Fibroblast of lung (primary cell): Measurements from ENCODE around the gene VRK1. TPM values are rescaled to one million over a fixed set of nuclear protein-coding genes. Genes with fewer than 3 reads are reported as not detected.

ENCODE experiments used
- DNase-seq, 2 donors: peaks; one replicate each; pipeline versions ENCODE4 v3.0.0 to v3.0.0-alpha.2; 2010; ENCODE audit warnings: low read depth in 2 of 2
- H2AFZ ChIP-seq: 2 replicates; pipeline ENCODE4 v1.5.1; 2012; ENCODE audit warnings: low read length, control low read depth, inconsistent platforms
- H3K27ac ChIP-seq: 2 replicates; pipeline ENCODE4 v1.5.1; 2011; ENCODE audit warnings: low read length, control low read depth; ENCODE audit not compliant: insufficient read depth
- H3K27me3 ChIP-seq: 2 replicates; pipeline ENCODE4 v1.5.1; 2011; ENCODE audit warnings: mild to moderate bottlenecking, low read length; ENCODE audit not compliant: control insufficient read depth, insufficient read depth
- H3K36me3 ChIP-seq: 2 replicates; pipeline ENCODE4 v1.5.1; 2011; ENCODE audit warnings: low read length; ENCODE audit not compliant: control insufficient read depth, insufficient read depth
- H3K4me1 ChIP-seq: 2 replicates; pipeline ENCODE4 v1.5.1; 2011; ENCODE audit warnings: low read length; ENCODE audit not compliant: control insufficient read depth, insufficient read depth; ENCODE audit errors: extremely low read depth
- H3K4me2 ChIP-seq: 2 replicates; pipeline ENCODE4 v1.5.1; 2011; ENCODE audit warnings: low read length, control low read depth; ENCODE audit not compliant: insufficient read depth; ENCODE audit errors: extremely low read depth
- H3K4me3 ChIP-seq, 4 experiments: fragments of 200-600 bp in 1 of 4; sonication (generic) in 1 of 4; replicated peaks in 1 of 4; 2 replicates each; pipeline ENCODE4 v1.5.1; 2011 to 2016; ENCODE audit warnings: low read length in 4 of 4, low read depth in 3 of 4, mild to moderate bottlenecking in 3 of 4, control low read depth in 2 of 4, inconsistent platforms in 1 of 4, mixed read lengths in 1 of 4; ENCODE audit not compliant: insufficient read depth in 1 of 4; ENCODE audit errors: control extremely low read depth in 1 of 4
- H3K79me2 ChIP-seq: 2 replicates; pipeline ENCODE4 v1.5.1; 2012; ENCODE audit warnings: mild to moderate bottlenecking, low read length, inconsistent platforms; ENCODE audit not compliant: control insufficient read depth, insufficient read depth
- H3K9ac ChIP-seq: 2 replicates; pipeline ENCODE4 v1.5.1; 2011; ENCODE audit warnings: mild to moderate bottlenecking, low read length, control low read depth; ENCODE audit not compliant: insufficient read depth
- H3K9me3 ChIP-seq: 2 replicates; pipeline ENCODE4 v1.5.1; 2012; ENCODE audit warnings: low read depth, low read length; ENCODE audit not compliant: control insufficient read depth, insufficient read depth
- H4K20me1 ChIP-seq: 2 replicates; pipeline ENCODE4 v1.5.1; 2011; ENCODE audit warnings: low read length; ENCODE audit not compliant: control insufficient read depth, insufficient read depth; ENCODE audit errors: extremely low read depth
- CTCF ChIP-seq, 2 donors: IDR thresholded peaks in 1 of 2; conservative IDR thresholded peaks in 1 of 2; 1 replicate in 1 of 2; 2 replicates in 1 of 2; pipeline ENCODE4 v1.5.1; 2011 to 2012; ENCODE audit warnings: low read length in 2 of 2, control low read depth in 1 of 2, inconsistent platforms in 1 of 2, low read depth in 1 of 2, mild to moderate bottlenecking in 1 of 2
- EZH2 ChIP-seq: IDR thresholded peaks from 2 replicates; pipeline ENCODE4 v1.5.1; 2012; ENCODE audit warnings: low read length, control low read depth, mild to moderate bottlenecking; ENCODE audit errors: missing control alignments
- polyA plus RNA-seq, 2 donors: library from polyadenylated mRNA; depleted of rRNA in 1 of 2; stranded (reverse) in 1 of 2; unstranded in 1 of 2; fragments of >200 nt; gene quantifications; 2 replicates each; pipeline ENCODE4 v1.2.1, GENCODE V29; 2011 to 2012; ENCODE audit warnings: missing spikeins in 1 of 2
- total RNA-seq: library from RNA; depleted of rRNA; stranded (reverse); fragments of >200 nt; gene quantifications from 2 replicates; pipeline ENCODE4 v1.2.1, GENCODE V29; 2014

The VRK1 gene
- total and polyA plus RNA-seq, 2 donors (not counting 1 experiment from before 2014, with no cell fraction given): 11.5 to 24.9 TPM

- H3K79me2 ChIP-seq: peaks cover 56% of the 10 kb centered on the region
- no peaks in the 10 kb centered on the region for H4K20me1 ChIP-seq
- H3K27ac ChIP-seq: no peak overlapping the region
- DNase-seq: no peak
- H3K9me3 ChIP-seq: no peaks in the 10 kb centered on the region
- peak overlapping the region in 1 of 4 experiments; percentile 5 for H3K4me3 ChIP-seq
- no peak overlapping the region for H3K9ac ChIP-seq
- no peak overlapping the region for H2AFZ ChIP-seq
- H3K4me1 ChIP-seq: no peaks in the 10 kb centered on the region
- TF ChIP-seq EZH2 (no peak), CTCF (conservative IDR thresholded peaks at IDR 0.05 in 1 of 2, IDR thresholded peaks at IDR 0.05 in 1 of 2; ENCODE audit: low read depth in 1 of 2, low read length in 2 of 2) (no peak)
- no peaks in the 10 kb centered on the region for H3K36me3 ChIP-seq
- H3K27me3 ChIP-seq: no peaks in the 10 kb centered on the region
- H3K4me2 ChIP-seq: peak overlapping the region; percentile 96
Measured at GRCh38 chr14:96798956-96799355, 1.8 kb downstream of the VRK1 start.

- H3K9ac ChIP-seq: no peak overlapping the region
- H2AFZ ChIP-seq: no peak overlapping the region
- H3K4me2 ChIP-seq: no peak overlapping the region
- no peaks in the 10 kb centered on the region for H4K20me1 ChIP-seq
- no peaks in the 10 kb centered on the region for H3K36me3 ChIP-seq
- H3K27me3 ChIP-seq: no peaks in the 10 kb centered on the region
- H3K4me1 ChIP-seq: no peaks in the 10 kb centered on the region
- DNase-seq: no peak
- H3K27ac ChIP-seq: no peak overlapping the region
- H3K9me3 ChIP-seq: no peaks in the 10 kb centered on the region
- peaks cover 56% of the 10 kb centered on the region for H3K79me2 ChIP-seq
- no peak for TF ChIP-seq CTCF (conservative IDR thresholded peaks at IDR 0.05 in 1 of 2, IDR thresholded peaks at IDR 0.05 in 1 of 2; ENCODE audit: low read depth in 1 of 2, low read length in 2 of 2)
- TF ChIP-seq EZH2: no peak
- H3K4me3 ChIP-seq: no peak overlapping the region
Measured at GRCh38 chr14:96799489-96800054, 2.4 kb downstream of the VRK1 start.

GRCh38 chr14:96801931-96802330 lies 4.7 kb downstream of the VRK1 start:
- Histone ChIP-seq H3K4me3 (no peak overlapping the region), H3K79me2 (peaks cover 72% of the 10 kb centered on the region), H3K36me3 (no peaks in the 10 kb centered on the region), H3K4me1 (peaks cover 2% of the 10 kb centered on the region), H3K4me2 (no peak overlapping the region), H2AFZ (no peak overlapping the region), H3K27me3 (no peaks in the 10 kb centered on the region), H3K9me3 (no peaks in the 10 kb centered on the region), H3K9ac (no peak overlapping the region), H4K20me1 (no peaks in the 10 kb centered on the region), H3K27ac (no peak overlapping the region)
- no peak for DNase-seq
- TF ChIP-seq EZH2 (no peak), CTCF (conservative IDR thresholded peaks at IDR 0.05 in 1 of 2, IDR thresholded peaks at IDR 0.05 in 1 of 2; ENCODE audit: low read depth in 1 of 2, low read length in 2 of 2) (no peak)
